GM12878 (cell line): Measurements from ENCODE around the gene TACC2. TPM values are rescaled to one million over a fixed set of nuclear protein-coding genes. Genes with fewer than 3 reads are reported as not detected.

Experiments
- ATAC-seq: fragments of 200-7000 bp; cut with Tn5 transposase; 3 replicates; pipeline ENCODE4 v1.9.1; 2020; ENCODE audit warnings: mild to moderate bottlenecking, moderate library complexity
- BruUV-seq: library from RNA; stranded (reverse); fragments of 400-500 nt; replicated peaks from 2 replicates; lab custom pipeline; 2021; lab: Mats Ljungman, UMichigan
- CTCF ChIA-PET: fragments of 300-600 bp; sonication (Branson Sonifier 250); formaldehyde crosslinking; extraction: SDS; loops from one replicate; lab custom pipeline; 2021; ENCODE audit warnings: inconsistent platforms; lab: Yijun Ruan, JAX
- POLR2A ChIA-PET: fragments of 350-600 bp; formaldehyde crosslinking; extraction: SDS; loops from one replicate; lab custom pipeline; 2021; ENCODE audit warnings: inconsistent platforms; lab: Charles Lee
- RAD21 ChIA-PET: fragments of 300-600 bp; sonication (Branson Sonifier 250); formaldehyde crosslinking; loops from one replicate; lab custom pipeline; 2023; ENCODE audit warnings: antibody characterized with exemption; ENCODE audit not compliant: unreplicated experiment; lab: Charles Lee
- SMC1A ChIA-PET: fragments of 300-600 bp; sonication (Branson Sonifier 250); formaldehyde crosslinking; loops from one replicate; lab custom pipeline; 2023; ENCODE audit not compliant: unreplicated experiment, uncharacterized antibody; lab: Charles Lee
- DNase-seq: peaks from one replicate; pipeline ENCODE4 v3.0.0-alpha.2; 2011; ENCODE audit warnings: low read depth, low spot score
- FAIRE-seq: peaks from 3 replicates; lab custom pipeline; 2011; peaks lifted over from hg19 to GRCh38; lab: Jason Lieb, UNC
- H2AFZ ChIP-seq: 2 replicates; pipeline ENCODE4 v1.6.0; 2011; ENCODE audit warnings: low read depth, low read length, control low read depth; ENCODE audit not compliant: control insufficient read depth
- H3K27ac ChIP-seq: 2 replicates; pipeline ENCODE4 v1.5.1; 2011; ENCODE audit warnings: control low read depth; ENCODE audit not compliant: control insufficient read depth, insufficient read depth
- H3K27me3 ChIP-seq, 2 experiments: replicated peaks in 1 of 2; 2 replicates each; pipeline versions ENCODE4 v1.6.0 to v1.6.1; 2011; ENCODE audit warnings: low read length in 1 of 2; ENCODE audit not compliant: control insufficient read depth in 2 of 2, insufficient read depth in 2 of 2
- H3K36me3 ChIP-seq, 2 experiments: 2 replicates each; pipeline ENCODE4 v1.5.1; 2011; ENCODE audit warnings: low read length in 1 of 2; ENCODE audit not compliant: control insufficient read depth in 2 of 2, insufficient read depth in 2 of 2
- H3K4me1 ChIP-seq: 2 replicates; pipeline ENCODE4 v1.6.1; 2011; ENCODE audit warnings: mild to moderate bottlenecking, low read length, moderate library complexity, mixed read lengths; ENCODE audit not compliant: control insufficient read depth, insufficient read depth
- H3K4me2 ChIP-seq: 2 replicates; pipeline ENCODE4 v1.6.0; 2011; ENCODE audit warnings: control low read depth; ENCODE audit not compliant: control insufficient read depth, insufficient read depth
- H3K4me3 ChIP-seq: fragments of 200-600 bp; sonication (generic); 2 replicates; pipeline ENCODE4 v1.5.1; 2016
- H3K79me2 ChIP-seq: 2 replicates; pipeline ENCODE4 v1.6.0; 2011; ENCODE audit warnings: low read length; ENCODE audit not compliant: control insufficient read depth, insufficient read depth
- H3K9ac ChIP-seq: 2 replicates; pipeline ENCODE4 v1.8.0; 2011; ENCODE audit warnings: low read length, control low read depth, mixed read lengths; ENCODE audit not compliant: control insufficient read depth, insufficient read depth
- H3K9me3 ChIP-seq: replicated peaks from 3 replicates; pipeline ENCODE4 v1.5.1; 2011; ENCODE audit warnings: mild to moderate bottlenecking, low read length; ENCODE audit not compliant: control insufficient read depth, insufficient read depth
- H4K20me1 ChIP-seq: 2 replicates; pipeline ENCODE4 v1.6.0; 2011; ENCODE audit not compliant: control insufficient read depth, insufficient read depth
- ATF2 ChIP-seq: IDR thresholded peaks from 2 replicates; pipeline ENCODE4 v1.6.1; 2012; ENCODE audit warnings: low read length, inconsistent platforms
- BMI1 ChIP-seq: fragments of 450-650 bp; IDR thresholded peaks from 2 replicates; pipeline ENCODE4 v1.6.1; 2016; ENCODE audit warnings: mild to moderate bottlenecking, moderate library complexity, borderline replicate concordance
- CBX3 ChIP-seq: fragments of 200-600 bp; sonication (generic); IDR thresholded peaks from 2 replicates; pipeline ENCODE4 v1.6.1; 2016; ENCODE audit warnings: low read depth, borderline replicate concordance
- CEBPZ ChIP-seq: fragments of 150-350 bp; IDR thresholded peaks from 2 replicates; pipeline ENCODE4 v1.6.1; 2016; ENCODE audit warnings: low read depth, low read length
- CREM ChIP-seq: IDR thresholded peaks from 2 replicates; pipeline ENCODE4 v1.6.1; 2014; ENCODE audit warnings: antibody characterized with exemption, low read depth
- FOXM1 ChIP-seq: IDR thresholded peaks from 2 replicates; pipeline ENCODE4 v1.6.1; 2012; ENCODE audit warnings: low read depth, mild to moderate bottlenecking, inconsistent platforms, low read length, moderate library complexity
- IKZF1 ChIP-seq: fragments of 450-650 bp; conservative IDR thresholded peaks from 2 replicates; pipeline ENCODE4 v1.6.1; 2017; ENCODE audit warnings: antibody characterized with exemption, mild to moderate bottlenecking
- KLF5 ChIP-seq: fragments of 450-650 bp; IDR thresholded peaks from 2 replicates; pipeline ENCODE4 v1.6.1; 2014; ENCODE audit warnings: mild to moderate bottlenecking; ENCODE audit not compliant: partially characterized antibody
- NFXL1 ChIP-seq: fragments of 450-650 bp; IDR thresholded peaks from 2 replicates; pipeline ENCODE4 v1.6.1; 2017; ENCODE audit warnings: antibody characterized with exemption, mild to moderate bottlenecking, borderline replicate concordance
- NFYA ChIP-seq: IDR thresholded peaks from 2 replicates; pipeline ENCODE4 v1.6.1; 2011; ENCODE audit warnings: low read depth, mild to moderate bottlenecking, low read length, improper control_type of control experiment, borderline replicate concordance
- POU2F2 ChIP-seq: IDR thresholded peaks from 3 replicates; pipeline ENCODE4 v1.6.1; 2011; ENCODE audit warnings: low read depth, mild to moderate bottlenecking, low read length, borderline replicate concordance
- RAD51 ChIP-seq: fragments of 450-650 bp; IDR thresholded peaks from 2 replicates; pipeline ENCODE4 v1.6.1; 2016; ENCODE audit warnings: moderate library complexity, mild to moderate bottlenecking, inconsistent platforms
- SMARCA5 ChIP-seq: fragments of 450-650 bp; IDR thresholded peaks from 2 replicates; pipeline ENCODE4 v1.6.1; 2017; ENCODE audit warnings: mild to moderate bottlenecking
- STAT3 ChIP-seq: IDR thresholded peaks from 2 replicates; pipeline ENCODE4 v1.6.1; 2011; ENCODE audit warnings: low read depth, low read length, improper control_type of control experiment
- ZBED1 ChIP-seq: IDR thresholded peaks from 2 replicates; pipeline ENCODE4 v1.6.1; 2016; ENCODE audit warnings: borderline replicate concordance
- ZBTB33 ChIP-seq: fragments of 450-650 bp; IDR thresholded peaks from 2 replicates; pipeline ENCODE4 v1.6.1; 2017; ENCODE audit warnings: mild to moderate bottlenecking
- ZNF217 ChIP-seq: fragments of 450-650 bp; IDR thresholded peaks from 2 replicates; pipeline ENCODE4 v1.6.1; 2017; ENCODE audit warnings: antibody characterized with exemption, mild to moderate bottlenecking
- WGBS: methylation state at CpG from one replicate; pipeline ENCODE4 v1.1.6; 2016; ENCODE audit warnings: low lambda C conversion rate; ENCODE audit not compliant: insufficient replicate concordance, insufficient coverage; ENCODE audit errors: missing lambda C conversion rate; 5-methylcytosine and 5-hydroxymethylcytosine counted together
- in situ Hi-C: fragments of 300-500 bp; cut with MboI; formaldehyde crosslinking; loops from 9 replicates; pipeline ENCODE4 v1.14.3; 2018; ENCODE audit warnings: mixed read lengths
- intact Hi-C: fragments of 100-400 bp; cut with micrococcal nuclease; formaldehyde crosslinking; loops from one replicate; pipeline ENCODE4 v1.14.2; 2022; ENCODE audit not compliant: unreplicated experiment
- polyA plus RNA-seq, 11 experiments: library from polyadenylated mRNA; depleted of rRNA in 4 of 11; unstranded in 6 of 11; stranded (reverse) in 5 of 11; fragments of >200 nt; fragmentation: Nextera tagmentation in 4 of 11; fragmentation: Illumina TruSeq in 1 of 11; extraction: Ambion mirVana in 4 of 11; extraction: Trizol in 1 of 11; gene quantifications; 1 replicate in 1 of 11; 2 replicates in 10 of 11; pipeline versions ENCODE4 v1.2.1 to v1.2.3, GENCODE V29; 2011 to 2016; ENCODE audit warnings: inconsistent platforms in 2 of 11, missing spikeins in 2 of 11, low read depth in 1 of 11
- total RNA-seq, 4 experiments: library from RNA; depleted of rRNA in 3 of 4; stranded (reverse); fragments of >200 nt in 3 of 4; fragmentation: Illumina TruSeq in 1 of 4; extraction: Trizol in 1 of 4; gene quantifications; 2 replicates each; pipeline versions ENCODE4 v1.2.1 to v1.2.3, GENCODE V29; 2013 to 2021

Gene TACC2
- total and polyA plus RNA-seq, 10 of the 15 experiments (the other 5 are each of a cell fraction or from before 2014, with no cell fraction given): 0.07 to 0.64 (median 0.13) TPM; not detected in 5

- no peaks in the 10 kb centered on the region for H4K20me1 ChIP-seq
- no peaks in the 10 kb centered on the region; a peak in 2 of 4 replicates for H3K27me3 ChIP-seq
- DNase-seq (no peak), FAIRE-seq (no peak), ATAC-seq (no peak)
- no peak for TF ChIP-seq ZBTB33
- no peak for TF ChIP-seq STAT3
- TF ChIP-seq FOXM1: no peak
- TF ChIP-seq CREM: no peak
- TF ChIP-seq RAD51: no peak
- TF ChIP-seq ZBED1: no peak
- TF ChIP-seq CBX3: no peak
- no peak for TF ChIP-seq NFXL1
- TF ChIP-seq CEBPZ: no peak
- TF ChIP-seq BMI1: no peak
- no peak for TF ChIP-seq ATF2
- no peak for TF ChIP-seq POU2F2
- no peak for TF ChIP-seq KLF5
- no peak for TF ChIP-seq ZNF217
- TF ChIP-seq IKZF1: no peak
- TF ChIP-seq NFYA: no peak
- no peak for TF ChIP-seq SMARCA5
- no peaks in the 10 kb centered on the region for H3K36me3 ChIP-seq
- RAD21 ChIA-PET: no interaction called here
- H3K4me1 ChIP-seq: no peaks in the 10 kb centered on the region
- POLR2A ChIA-PET: no interaction called here
- in situ Hi-C loops: no loop called here
- H2AFZ ChIP-seq: no peak overlapping the region
- 13% methylated on average over 7 of the region's 7 CpGs for WGBS
- CTCF ChIA-PET: no interaction called here
- no peaks in the 10 kb centered on the region for H3K9me3 ChIP-seq
- intact Hi-C loops: no loop called here
- SMC1A ChIA-PET: no interaction called here
- no peak overlapping the region for H3K4me2 ChIP-seq
- no TSS peak for BruUV-seq
- no peak overlapping the region for H3K27ac ChIP-seq
- H3K79me2 ChIP-seq: no peaks in the 10 kb centered on the region
- H3K4me3 ChIP-seq: no peak overlapping the region
- H3K9ac ChIP-seq: no peak overlapping the region
Observed at GRCh38 chr10:122097935-122098334, 109.0 kb downstream of the TACC2 start.
